Astrocyte (in vitro differentiated cells and primary cell): Measurements from ENCODE around the gene SVEP1. TPM values are rescaled to one million over a fixed set of nuclear protein-coding genes. Genes with fewer than 3 reads are reported as not detected.

Source experiments
- DNase-seq: peaks from one replicate; pipeline ENCODE4 v3.0.0-alpha.2; 2010; ENCODE audit warnings: low read depth
- FAIRE-seq: peaks from 2 replicates; lab custom pipeline; 2011; peaks lifted over from hg19 to GRCh38; lab: Jason Lieb, UNC
- H2AFZ ChIP-seq: 2 replicates; pipeline ENCODE4 v1.6.0; 2012; ENCODE audit warnings: low read depth, low read length, inconsistent platforms
- H3K27ac ChIP-seq: 2 replicates; pipeline ENCODE4 v1.5.1; 2011; ENCODE audit warnings: low read depth, low read length, inconsistent platforms
- H3K27me3 ChIP-seq: 2 replicates; pipeline ENCODE4 v1.6.0; 2011; ENCODE audit warnings: low read length, inconsistent platforms; ENCODE audit not compliant: insufficient read depth
- H3K36me3 ChIP-seq: 2 replicates; pipeline ENCODE4 v1.5.1; 2011; ENCODE audit warnings: low read length, inconsistent platforms; ENCODE audit not compliant: insufficient read depth
- H3K4me1 ChIP-seq: 2 replicates; pipeline ENCODE4 v1.5.1; 2011; ENCODE audit warnings: low read length, inconsistent platforms; ENCODE audit not compliant: insufficient read depth
- H3K4me2 ChIP-seq: 2 replicates; pipeline ENCODE4 v1.6.0; 2012; ENCODE audit warnings: low read length, inconsistent platforms
- H3K4me3 ChIP-seq: 2 replicates; pipeline ENCODE4 v1.5.1; 2011; ENCODE audit warnings: low read depth, mild to moderate bottlenecking, low read length, inconsistent platforms; ENCODE audit not compliant: insufficient read depth
- H3K79me2 ChIP-seq: 2 replicates; pipeline ENCODE4 v1.6.0; 2012; ENCODE audit warnings: mild to moderate bottlenecking, low read length, inconsistent platforms; ENCODE audit not compliant: insufficient read depth
- H3K9ac ChIP-seq: 2 replicates; pipeline ENCODE4 v1.6.0; 2012; ENCODE audit warnings: mild to moderate bottlenecking, low read length, inconsistent platforms
- H3K9me3 ChIP-seq: 2 replicates; pipeline ENCODE4 v1.5.1; 2012; ENCODE audit warnings: low read depth, mild to moderate bottlenecking, low read length, inconsistent platforms; ENCODE audit not compliant: insufficient read depth
- H4K20me1 ChIP-seq: 2 replicates; pipeline ENCODE4 v1.6.0; 2012; ENCODE audit warnings: low read length, inconsistent platforms; ENCODE audit not compliant: insufficient read depth
- H3K27ac Mint-ChIP-seq: one replicate; pipeline ENCODE4 v1.8.0; 2021; ENCODE audit warnings: mild to moderate bottlenecking, mixed read lengths; ENCODE audit not compliant: unreplicated experiment
- H3K27me3 Mint-ChIP-seq: one replicate; pipeline ENCODE4 v1.8.0; 2021; ENCODE audit warnings: low read depth, mixed read lengths; ENCODE audit not compliant: unreplicated experiment
- H3K36me3 Mint-ChIP-seq: one replicate; pipeline ENCODE4 v1.8.0; 2021; ENCODE audit warnings: low read depth, mixed read lengths; ENCODE audit not compliant: unreplicated experiment
- H3K4me1 Mint-ChIP-seq: one replicate; pipeline ENCODE4 v1.8.0; 2021; ENCODE audit warnings: low read depth, mixed read lengths; ENCODE audit not compliant: unreplicated experiment
- H3K4me3 Mint-ChIP-seq: one replicate; pipeline ENCODE4 v1.8.0; 2021; ENCODE audit warnings: mild to moderate bottlenecking, moderate library complexity, mixed read lengths; ENCODE audit not compliant: unreplicated experiment
- H3K9me3 Mint-ChIP-seq: one replicate; pipeline ENCODE4 v1.8.0; 2021; ENCODE audit warnings: mild to moderate bottlenecking, mixed read lengths; ENCODE audit not compliant: unreplicated experiment
- CTCF ChIP-seq: IDR thresholded peaks from 2 replicates; pipeline ENCODE4 v1.5.1; 2011; ENCODE audit warnings: low read depth, mild to moderate bottlenecking, inconsistent platforms, low read length, moderate library complexity; ENCODE audit not compliant: insufficient read depth
- EZH2 ChIP-seq: IDR thresholded peaks from 2 replicates; pipeline ENCODE4 v1.6.1; 2012; ENCODE audit warnings: mild to moderate bottlenecking, low read length, inconsistent platforms; ENCODE audit not compliant: insufficient read depth
- total RNA-seq: library from RNA; stranded (reverse); gene quantifications from 2 replicates; pipeline ENCODE4 v1.2.1, GENCODE V29; 2021

Gene SVEP1
- total RNA-seq, 1 donor from 2014 or later: 1.1 TPM

DNA sequence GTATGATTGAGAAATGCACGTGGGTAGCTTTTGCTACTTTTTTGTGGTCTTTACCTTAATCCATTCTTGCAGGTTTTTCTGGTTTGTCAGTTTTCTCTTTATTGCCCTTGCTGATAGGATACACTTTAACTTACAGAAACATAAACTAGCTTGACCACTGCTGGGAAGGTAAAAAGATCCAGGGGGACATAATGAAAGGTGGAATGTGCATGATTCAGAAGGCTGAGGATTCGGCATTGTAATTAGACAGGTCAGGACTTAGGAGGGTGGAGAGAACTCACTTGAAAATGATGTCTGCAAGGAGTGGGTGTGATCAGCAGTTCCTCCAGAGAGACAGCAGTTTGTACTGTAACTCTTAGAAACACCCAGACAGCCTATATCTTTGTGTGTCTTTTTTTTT, 222.0 kb downstream of the SVEP1 start:
- no peak overlapping the region for H3K4me3 ChIP-seq
- TF ChIP-seq EZH2 (no peak), CTCF (no peak)
- no peak overlapping the region for H3K4me2 ChIP-seq
- Mint-ChIP-seq H3K27me3 (peaks cover 2% of the 10 kb centered on the region), H3K4me1 (no peaks in the 10 kb centered on the region), H3K9me3 (no peaks in the 10 kb centered on the region), H3K27ac (no peak overlapping the region), H3K4me3 (no peak overlapping the region), H3K36me3 (no peaks in the 10 kb centered on the region)
- H2AFZ ChIP-seq: no peak overlapping the region
- FAIRE-seq: no peak
- H3K4me1 ChIP-seq: no peaks in the 10 kb centered on the region
- H3K27ac ChIP-seq: no peak overlapping the region
- H3K79me2 ChIP-seq: no peaks in the 10 kb centered on the region
- no peaks in the 10 kb centered on the region for H3K36me3 ChIP-seq
- H3K27me3 ChIP-seq: no peaks in the 10 kb centered on the region
- no peaks in the 10 kb centered on the region for H4K20me1 ChIP-seq
- no peak for DNase-seq
- H3K9me3 ChIP-seq: no peaks in the 10 kb centered on the region
- H3K9ac ChIP-seq: no peak overlapping the region

DNA sequence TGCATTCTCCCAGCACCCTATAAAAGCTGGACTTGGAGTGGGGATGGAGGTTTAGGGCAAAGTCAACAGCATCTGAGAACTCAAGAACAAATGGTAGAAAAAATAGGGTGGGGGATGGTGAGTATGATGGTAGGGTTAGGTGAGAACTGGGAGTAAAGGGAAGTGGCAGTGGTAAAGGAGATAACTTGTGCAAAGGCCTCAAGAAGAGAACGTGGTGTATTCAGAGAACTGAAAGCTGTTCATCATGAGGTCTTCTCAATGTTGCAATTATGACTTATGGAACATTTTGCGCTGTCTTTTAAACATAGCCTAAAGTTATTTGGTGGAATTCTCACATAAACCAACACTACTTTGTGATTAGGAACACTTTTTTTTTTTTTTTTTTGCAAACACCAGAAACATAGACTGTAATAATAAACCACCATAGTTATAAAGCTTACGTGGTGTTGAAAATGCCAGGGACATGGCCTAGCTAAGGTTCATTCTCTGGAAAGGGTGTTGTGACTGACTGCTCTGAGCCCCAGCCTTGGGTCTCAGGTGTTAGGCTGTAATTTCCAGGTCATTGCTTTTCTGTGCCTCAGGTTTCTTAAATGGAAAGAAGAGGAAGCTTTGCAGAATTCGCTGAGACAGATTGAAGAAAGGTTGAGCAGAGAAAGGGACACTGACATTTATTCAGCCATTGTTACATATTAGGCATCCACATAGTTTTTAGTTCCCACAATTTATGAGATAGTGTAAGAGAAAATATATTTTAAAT, 222.7 kb downstream of the SVEP1 start:
- Histone ChIP-seq H3K9me3 (no peaks in the 10 kb centered on the region), H3K4me1 (no peaks in the 10 kb centered on the region), H3K9ac (no peak overlapping the region), H3K27ac (no peak overlapping the region), H4K20me1 (no peaks in the 10 kb centered on the region), H3K4me2 (no peak overlapping the region), H3K27me3 (no peaks in the 10 kb centered on the region), H2AFZ (no peak overlapping the region), H3K79me2 (no peaks in the 10 kb centered on the region), H3K36me3 (no peaks in the 10 kb centered on the region), H3K4me3 (no peak overlapping the region)
- H3K4me3 Mint-ChIP-seq: no peak overlapping the region
- no peak for FAIRE-seq
- no peak overlapping the region for H3K27ac Mint-ChIP-seq
- no peaks in the 10 kb centered on the region for H3K36me3 Mint-ChIP-seq
- H3K9me3 Mint-ChIP-seq: no peaks in the 10 kb centered on the region
- H3K4me1 Mint-ChIP-seq: no peaks in the 10 kb centered on the region
- TF ChIP-seq CTCF (no peak), EZH2 (no peak)
- DNase-seq: no peak
- H3K27me3 Mint-ChIP-seq: peaks cover 2% of the 10 kb centered on the region

GRCh38 chr9:110355911-110356310, 223.6 kb downstream of the SVEP1 start:
- H3K27me3 Mint-ChIP-seq: peaks cover 2% of the 10 kb centered on the region
- H3K4me3 ChIP-seq: no peak overlapping the region
- no peaks in the 10 kb centered on the region for H3K36me3 ChIP-seq
- FAIRE-seq (no peak), DNase-seq (no peak)
- H3K4me3 Mint-ChIP-seq: no peak overlapping the region
- H3K27ac Mint-ChIP-seq: no peak overlapping the region
- H2AFZ ChIP-seq: no peak overlapping the region
- no peak overlapping the region for H3K4me2 ChIP-seq
- H3K27ac ChIP-seq: no peak overlapping the region
- no peaks in the 10 kb centered on the region for H3K9me3 Mint-ChIP-seq
- no peaks in the 10 kb centered on the region for H3K79me2 ChIP-seq
- TF ChIP-seq EZH2: no peak
- no peak for TF ChIP-seq CTCF
- H3K4me1 Mint-ChIP-seq: peaks cover 5% of the 10 kb centered on the region
- no peaks in the 10 kb centered on the region for H3K9me3 ChIP-seq
- H4K20me1 ChIP-seq: no peaks in the 10 kb centered on the region
- H3K4me1 ChIP-seq: peaks cover 2% of the 10 kb centered on the region
- H3K27me3 ChIP-seq: no peaks in the 10 kb centered on the region
- H3K36me3 Mint-ChIP-seq: no peaks in the 10 kb centered on the region
- no peak overlapping the region for H3K9ac ChIP-seq
